HG03066 (cell line): Measurements from ENCODE around the gene ULK2.
"Not testable (repeated sequence)": the region's sequence is repeated elsewhere in the genome, so short reads cannot be mapped to it uniquely, and the experiment has no call there.

Source experiments
- ATAC-seq: cut with Tn5 transposase; IDR thresholded peaks from one replicate; pipeline ENCODE4 v1.9.1; 2021; ENCODE audit warnings: low read depth; ENCODE audit not compliant: unreplicated experiment

ULK2 gene

GRCh38 chr17:19868079-19868395 is 301 bp upstream of the ULK2 start:
- ATAC-seq, result no peak

- ATAC-seq, result no peak
Observed at GRCh38 chr17:19867079-19867328, 732 bp downstream of the ULK2 start.

GRCh38 chr17:19865021-19865420 is 2.7 kb downstream of the ULK2 start:
- no peak for ATAC-seq

- not testable (repeated sequence) for ATAC-seq
Observed at GRCh38 chr17:19860647-19861177, 7.0 kb downstream of the ULK2 start.

GRCh38 chr17:19857640-19858039 is 10.1 kb downstream of the ULK2 start:
- ATAC-seq, result no peak

GRCh38 chr17:19833914-19834313 is 33.8 kb downstream of the ULK2 start:
- no peak for ATAC-seq

- ATAC-seq, result no peak
Observed at GRCh38 chr17:19830061-19830460, 37.7 kb downstream of the ULK2 start.

GRCh38 chr17:19812407-19812806 is 55.3 kb downstream of the ULK2 start:
- ATAC-seq, result no peak

- ATAC-seq, result no peak
Observed at GRCh38 chr17:19805006-19805405, 62.7 kb downstream of the ULK2 start.

GRCh38 chr17:19800571-19800970 is 67.2 kb downstream of the ULK2 start:
- ATAC-seq, result no peak

- ATAC-seq, result no peak
Observed at GRCh38 chr17:19799796-19800195, 67.9 kb downstream of the ULK2 start.

GRCh38 chr17:19796457-19796856 is 71.3 kb downstream of the ULK2 start:
- no peak for ATAC-seq

GRCh38 chr17:19791918-19792550 is 75.7 kb downstream of the ULK2 start:
- ATAC-seq, result no peak

- no peak for ATAC-seq
Observed at GRCh38 chr17:19787733-19788357, 79.9 kb downstream of the ULK2 start.

- no peak for ATAC-seq
Observed at GRCh38 chr17:19785854-19786253, 81.9 kb downstream of the ULK2 start.

GRCh38 chr17:19781488-19782458 is 86.0 kb downstream of the ULK2 start:
- ATAC-seq, result no peak

- ATAC-seq, result no peak
Observed at GRCh38 chr17:19780846-19781245, 86.9 kb downstream of the ULK2 start.

GRCh38 chr17:19773534-19773933 is 94.2 kb downstream of the ULK2 start:
- ATAC-seq, result no peak

GRCh38 chr17:19771971-19772630 is 95.6 kb downstream of the ULK2 start:
- no peak for ATAC-seq

GRCh38 chr17:19770985-19771735 is 96.6 kb downstream of the ULK2 start:
- no peak for ATAC-seq
